Neural crest cell (in vitro differentiated cells): ENCODE measurements around the gene UPB1. TPM values are rescaled to one million over a fixed set of nuclear protein-coding genes. Genes with fewer than 3 reads are reported as not detected.

ENCODE experiments used
- DNase-seq: peaks from one replicate; pipeline ENCODE4 v3.0.0; 2021; ENCODE audit warnings: low read depth, mixed read lengths, low spot score
- H3K27ac Mint-ChIP-seq: one replicate; pipeline ENCODE4 v1.8.0; 2021; ENCODE audit warnings: mild to moderate bottlenecking, mixed read lengths; ENCODE audit not compliant: unreplicated experiment
- H3K27me3 Mint-ChIP-seq: 2 replicates; pipeline ENCODE4 v1.8.0; 2021; ENCODE audit warnings: low read depth, mild to moderate bottlenecking, mixed read lengths
- H3K36me3 Mint-ChIP-seq: 2 replicates; pipeline ENCODE4 v1.8.0; 2021; ENCODE audit warnings: low read depth, mild to moderate bottlenecking, mixed read lengths
- H3K4me1 Mint-ChIP-seq: 2 replicates; pipeline ENCODE4 v1.8.0; 2021; ENCODE audit warnings: mixed read lengths
- H3K4me3 Mint-ChIP-seq: one replicate; pipeline ENCODE4 v1.8.0; 2021; ENCODE audit warnings: mild to moderate bottlenecking, mixed read lengths
- H3K9me3 Mint-ChIP-seq: 2 replicates; pipeline ENCODE4 v1.8.0; 2021; ENCODE audit warnings: mixed read lengths
- total RNA-seq: library from RNA; stranded (reverse); gene quantifications from 2 replicates; pipeline ENCODE4 v1.2.1, GENCODE V29; 2021
- TF ChIP-seq, protein P1 (sequence below): fragments of 200-600 bp; sonication (generic); conservative IDR thresholded peaks from 2 replicates; pipeline ENCODE4 v1.5.0; 2021; ENCODE audit warnings: antibody characterized with exemption, mild to moderate bottlenecking

UPB1 gene
- total RNA-seq, 1 donor from 2014 or later = not detected

DNA sequence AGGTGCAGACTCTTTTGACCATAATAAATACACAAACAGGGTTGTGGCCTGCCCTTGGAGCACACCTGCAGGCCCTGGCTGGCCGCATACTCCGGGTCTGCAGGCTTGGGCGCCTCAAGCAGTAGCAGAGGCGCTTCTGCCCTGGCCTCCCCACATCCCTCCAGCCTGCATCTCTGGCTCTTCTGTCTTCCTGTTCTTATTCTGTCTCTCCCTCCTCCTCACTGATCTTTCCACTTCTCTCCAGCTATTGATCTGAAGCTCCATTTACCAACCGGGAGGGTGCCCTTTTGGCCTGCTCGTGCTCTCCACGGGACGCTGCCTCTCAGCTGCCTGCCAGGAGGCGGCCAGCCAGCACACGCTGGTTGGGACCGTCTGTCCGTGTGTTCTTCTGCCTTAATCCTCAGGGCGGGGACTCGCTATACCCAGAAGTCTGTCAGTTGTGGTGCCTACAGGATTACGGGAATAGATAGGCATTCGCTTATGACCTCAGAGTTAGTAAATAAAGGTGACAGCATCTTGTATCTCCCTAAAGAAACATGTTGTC, 5.2 kb downstream of the UPB1 start:
- Mint-ChIP-seq H3K36me3 (no peaks in the 10 kb centered on the region), H3K4me3 (no peak overlapping the region), H3K9me3 (no peaks in the 10 kb centered on the region), H3K4me1 (peaks cover 26% of the 10 kb centered on the region), H3K27ac (no peak overlapping the region), H3K27me3 (peaks cover 44% of the 10 kb centered on the region)
- DNase-seq = no peak
- TF ChIP-seq, protein P1, sequence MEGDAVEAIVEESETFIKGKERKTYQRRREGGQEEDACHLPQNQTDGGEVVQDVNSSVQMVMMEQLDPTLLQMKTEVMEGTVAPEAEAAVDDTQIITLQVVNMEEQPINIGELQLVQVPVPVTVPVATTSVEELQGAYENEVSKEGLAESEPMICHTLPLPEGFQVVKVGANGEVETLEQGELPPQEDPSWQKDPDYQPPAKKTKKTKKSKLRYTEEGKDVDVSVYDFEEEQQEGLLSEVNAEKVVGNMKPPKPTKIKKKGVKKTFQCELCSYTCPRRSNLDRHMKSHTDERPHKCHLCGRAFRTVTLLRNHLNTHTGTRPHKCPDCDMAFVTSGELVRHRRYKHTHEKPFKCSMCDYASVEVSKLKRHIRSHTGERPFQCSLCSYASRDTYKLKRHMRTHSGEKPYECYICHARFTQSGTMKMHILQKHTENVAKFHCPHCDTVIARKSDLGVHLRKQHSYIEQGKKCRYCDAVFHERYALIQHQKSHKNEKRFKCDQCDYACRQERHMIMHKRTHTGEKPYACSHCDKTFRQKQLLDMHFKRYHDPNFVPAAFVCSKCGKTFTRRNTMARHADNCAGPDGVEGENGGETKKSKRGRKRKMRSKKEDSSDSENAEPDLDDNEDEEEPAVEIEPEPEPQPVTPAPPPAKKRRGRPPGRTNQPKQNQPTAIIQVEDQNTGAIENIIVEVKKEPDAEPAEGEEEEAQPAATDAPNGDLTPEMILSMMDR = no peak

DNA sequence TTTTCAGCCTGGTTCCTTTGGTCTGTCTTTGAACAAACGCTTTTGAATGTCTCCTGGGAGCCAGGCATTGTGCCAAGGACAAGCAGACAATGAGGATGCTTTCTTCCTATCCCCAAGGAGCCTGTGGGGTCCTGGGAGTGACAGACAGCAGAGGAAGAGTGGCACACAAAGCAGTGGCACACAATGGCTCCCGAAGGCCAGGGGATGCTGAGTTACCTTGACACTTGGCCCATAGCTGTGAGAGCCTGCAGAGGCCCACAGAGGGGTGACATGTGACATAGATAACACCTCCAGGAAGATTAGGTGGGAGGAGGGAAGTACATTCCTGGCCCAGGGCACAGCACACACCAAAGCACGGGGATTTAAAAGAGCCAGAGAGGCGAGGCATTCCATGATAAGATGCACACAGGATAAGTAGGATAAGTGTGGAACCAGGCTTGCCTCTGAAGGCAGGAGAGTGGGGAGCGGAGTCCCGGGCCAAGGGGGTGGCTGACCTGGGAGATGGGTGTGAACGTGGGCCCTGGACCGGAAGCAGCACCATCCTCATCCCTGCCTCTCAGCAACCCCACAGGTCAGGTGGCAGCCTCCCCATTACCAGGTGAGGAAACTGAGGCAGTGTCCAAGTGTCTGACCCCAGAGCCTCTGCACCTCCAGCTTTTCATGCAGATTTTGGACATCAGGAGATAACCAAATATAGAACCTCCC, 6.3 kb downstream of the UPB1 start:
- Mint-ChIP-seq H3K36me3 (no peaks in the 10 kb centered on the region), H3K4me3 (no peak overlapping the region), H3K27me3 (peaks cover 36% of the 10 kb centered on the region), H3K27ac (no peak overlapping the region), H3K4me1 (peaks cover 26% of the 10 kb centered on the region), H3K9me3 (no peaks in the 10 kb centered on the region)
- TF ChIP-seq, protein P1 = no peak
- DNase-seq = no peak

DNA sequence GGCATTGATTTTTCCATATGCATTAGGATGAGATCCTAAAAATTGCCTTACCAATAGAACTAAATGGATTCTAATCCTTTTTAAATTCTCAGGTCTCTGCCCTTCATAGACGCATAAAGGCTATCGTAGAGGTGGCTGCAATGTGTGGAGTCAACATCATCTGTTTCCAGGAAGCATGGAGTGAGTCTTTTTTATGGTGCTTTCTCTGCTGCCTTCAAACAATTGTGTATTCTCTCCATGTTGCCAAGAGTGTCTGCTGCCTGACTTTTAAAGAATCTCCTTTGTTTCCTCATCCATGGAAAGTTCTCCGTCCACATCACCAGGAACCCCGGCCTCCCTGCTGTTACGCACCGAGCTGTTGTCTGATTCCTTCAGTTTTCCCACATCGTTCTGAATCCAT, 6.9 kb downstream of the UPB1 start:
- H3K27ac Mint-ChIP-seq = no peak overlapping the region
- peaks cover 32% of the 10 kb centered on the region for H3K27me3 Mint-ChIP-seq
- H3K9me3 Mint-ChIP-seq = no peaks in the 10 kb centered on the region
- H3K4me3 Mint-ChIP-seq = peak overlapping the region; percentile 11
- no peaks in the 10 kb centered on the region for H3K36me3 Mint-ChIP-seq
- TF ChIP-seq, protein P1 = no peak
- DNase-seq = no peak
- H3K4me1 Mint-ChIP-seq = peaks cover 26% of the 10 kb centered on the region

DNA sequence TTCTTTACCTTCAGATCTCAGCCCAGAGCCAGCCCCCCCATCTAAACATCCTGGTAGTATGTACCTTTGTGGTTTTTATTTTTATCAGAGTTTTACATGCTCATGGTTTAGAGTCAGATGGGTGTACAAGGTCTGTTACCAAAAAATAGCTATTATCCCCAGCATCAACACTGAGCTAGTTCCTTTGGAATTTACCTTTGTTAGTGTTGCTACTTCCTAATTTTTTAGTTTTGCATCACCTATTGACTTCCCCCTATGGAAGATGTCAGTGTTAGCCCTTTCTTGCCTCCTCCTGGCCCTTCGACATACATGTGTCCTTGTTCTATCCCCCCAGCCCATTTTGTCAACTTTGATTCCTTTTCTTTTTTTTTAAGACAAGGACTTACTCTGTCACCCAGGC, 7.4 kb downstream of the UPB1 start:
- H3K36me3 Mint-ChIP-seq = no peaks in the 10 kb centered on the region
- peak overlapping the region; percentile 8 for H3K27ac Mint-ChIP-seq
- H3K4me3 Mint-ChIP-seq = peak overlapping the region; percentile 11
- H3K27me3 Mint-ChIP-seq = peaks cover 27% of the 10 kb centered on the region
- no peak for DNase-seq
- peaks cover 30% of the 10 kb centered on the region for H3K4me1 Mint-ChIP-seq
- TF ChIP-seq, protein P1 = no peak
- no peaks in the 10 kb centered on the region for H3K9me3 Mint-ChIP-seq

DNA sequence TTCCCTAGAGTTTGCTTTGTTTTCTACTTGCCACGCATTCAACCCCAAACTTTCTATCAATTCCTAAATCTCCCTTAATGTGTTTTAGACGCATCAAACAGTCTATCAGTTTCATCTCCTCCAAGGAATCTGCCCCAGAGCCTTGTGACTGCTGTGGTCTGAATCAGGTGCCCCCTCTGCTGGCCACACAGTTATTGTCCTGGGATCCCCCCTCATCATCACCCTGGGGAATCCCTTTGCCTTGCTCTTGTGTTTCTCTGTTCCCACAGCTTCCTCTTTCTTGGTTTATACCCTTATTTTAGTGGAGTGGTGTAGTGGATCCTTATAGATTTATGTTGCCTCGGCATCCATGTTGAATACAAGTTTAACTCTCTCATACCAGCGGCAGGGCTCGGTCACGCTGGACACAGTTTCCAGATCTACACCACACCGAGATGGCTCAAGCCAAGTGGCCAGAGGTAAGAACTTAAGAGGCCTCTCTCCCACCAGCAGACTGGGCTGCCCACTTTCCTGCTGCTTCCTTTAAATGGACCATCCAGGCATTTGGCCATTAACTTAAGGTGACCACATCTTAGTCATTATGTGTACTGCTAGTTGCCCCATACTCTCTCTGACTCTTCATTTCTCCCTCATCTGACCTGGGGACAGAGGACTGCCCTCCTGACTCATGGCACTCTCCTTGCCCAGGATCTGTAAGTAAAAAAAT, 8.2 kb downstream of the UPB1 start:
- peak; percentile 43 for DNase-seq
- TF ChIP-seq, protein P1 = peak; percentile 70
- Mint-ChIP-seq H3K36me3 (no peaks in the 10 kb centered on the region), H3K4me3 (no peak overlapping the region), H3K27ac (no peak overlapping the region), H3K27me3 (peaks cover 23% of the 10 kb centered on the region), H3K9me3 (no peaks in the 10 kb centered on the region), H3K4me1 (peaks cover 35% of the 10 kb centered on the region)
